ENCODE results near the gene RNU7-1. TPM values are rescaled to one million over a fixed set of nuclear protein-coding genes. Genes with fewer than 3 reads are reported as not detected.

RNU7-1 gene
- total RNA-seq, 1 donor from 2014 or later, result not detected

DNA sequence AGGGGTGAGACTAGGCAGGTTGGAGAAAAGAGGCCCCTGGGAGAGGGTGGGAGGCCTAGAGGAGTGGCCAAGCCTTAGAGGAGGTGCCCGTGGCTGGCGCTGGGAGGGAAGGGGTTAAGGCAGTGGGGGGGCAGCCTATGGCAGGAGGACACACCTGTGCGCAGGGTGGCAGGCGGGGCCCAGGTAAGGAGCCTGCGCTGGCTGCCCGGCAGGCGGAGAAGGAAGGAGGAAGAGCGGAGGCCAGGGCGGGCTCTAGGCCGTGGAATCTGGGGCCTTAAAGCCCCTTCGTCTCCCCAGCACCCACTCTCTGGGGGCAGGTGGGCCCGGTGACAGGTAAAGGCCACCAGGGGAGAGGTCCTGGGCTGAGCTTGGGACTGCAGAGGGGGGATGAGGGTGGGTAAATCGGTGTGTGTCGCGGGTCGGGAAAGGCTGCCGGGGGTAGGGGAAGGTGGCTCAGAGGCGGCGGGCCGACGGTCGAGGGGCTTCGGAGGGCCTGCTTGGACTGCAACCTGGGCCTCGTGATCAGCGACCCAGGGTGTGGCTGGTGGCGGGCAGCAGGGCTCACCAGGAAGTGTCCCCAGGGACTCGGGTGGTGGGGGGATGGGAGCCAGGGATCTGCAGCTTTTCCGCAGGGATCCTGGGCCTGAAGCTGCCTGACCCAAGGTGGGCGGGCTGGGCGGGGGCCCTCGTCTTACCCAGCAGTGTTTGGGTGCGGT lies 19.6 kb downstream of the RNU7-1 start:
- H3K4me3 ChIP-seq (ENCODE audit: low read depth, low read length), result peak overlapping the region; percentile 11

DNA sequence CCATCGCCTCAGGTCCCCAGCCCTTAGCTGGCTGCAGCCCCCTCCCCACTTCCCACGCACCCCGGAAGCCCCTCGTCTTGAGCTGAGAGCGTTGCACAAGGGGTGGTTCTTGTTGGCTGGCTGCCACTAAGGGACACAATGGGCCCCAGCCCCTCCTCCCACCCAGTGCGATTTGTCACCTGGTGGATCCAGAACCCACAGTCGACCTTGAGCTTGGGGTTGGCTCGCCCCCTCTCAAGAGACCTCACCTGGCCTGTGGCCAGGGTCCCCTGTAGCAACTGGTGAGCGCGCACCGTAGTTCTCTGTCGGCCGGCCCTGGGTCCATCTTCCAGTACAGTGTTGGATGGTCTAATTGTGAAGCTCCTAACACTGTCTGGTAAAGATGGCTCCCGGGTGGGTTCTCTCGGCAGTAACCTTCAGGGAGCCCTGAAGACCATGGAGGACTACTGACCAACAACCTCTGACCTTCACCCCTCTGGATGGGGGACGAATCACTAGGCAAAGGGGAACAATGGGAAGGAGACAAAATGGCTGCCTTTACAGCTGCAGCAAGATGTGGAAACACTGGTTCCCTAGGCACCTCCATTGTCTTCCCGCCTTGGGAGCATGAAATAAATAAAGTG lies 20.3 kb downstream of the RNU7-1 start:
- TF ChIP-seq, protein P1, sequence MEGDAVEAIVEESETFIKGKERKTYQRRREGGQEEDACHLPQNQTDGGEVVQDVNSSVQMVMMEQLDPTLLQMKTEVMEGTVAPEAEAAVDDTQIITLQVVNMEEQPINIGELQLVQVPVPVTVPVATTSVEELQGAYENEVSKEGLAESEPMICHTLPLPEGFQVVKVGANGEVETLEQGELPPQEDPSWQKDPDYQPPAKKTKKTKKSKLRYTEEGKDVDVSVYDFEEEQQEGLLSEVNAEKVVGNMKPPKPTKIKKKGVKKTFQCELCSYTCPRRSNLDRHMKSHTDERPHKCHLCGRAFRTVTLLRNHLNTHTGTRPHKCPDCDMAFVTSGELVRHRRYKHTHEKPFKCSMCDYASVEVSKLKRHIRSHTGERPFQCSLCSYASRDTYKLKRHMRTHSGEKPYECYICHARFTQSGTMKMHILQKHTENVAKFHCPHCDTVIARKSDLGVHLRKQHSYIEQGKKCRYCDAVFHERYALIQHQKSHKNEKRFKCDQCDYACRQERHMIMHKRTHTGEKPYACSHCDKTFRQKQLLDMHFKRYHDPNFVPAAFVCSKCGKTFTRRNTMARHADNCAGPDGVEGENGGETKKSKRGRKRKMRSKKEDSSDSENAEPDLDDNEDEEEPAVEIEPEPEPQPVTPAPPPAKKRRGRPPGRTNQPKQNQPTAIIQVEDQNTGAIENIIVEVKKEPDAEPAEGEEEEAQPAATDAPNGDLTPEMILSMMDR (conservative IDR thresholded peaks at IDR 0.05; ENCODE audit: low read depth, low read length), result no peak
- DNase-seq (ENCODE audit: low read depth), result no peak
- no peak overlapping the region for H3K4me3 ChIP-seq (ENCODE audit: low read depth, low read length)

More for the DNA sequence above, 19.6 kb downstream of the RNU7-1 start:
- DNase-seq (ENCODE audit: low read depth), result no peak
- TF ChIP-seq, protein P1 (conservative IDR thresholded peaks at IDR 0.05; ENCODE audit: low read depth, low read length), result no peak

DNA sequence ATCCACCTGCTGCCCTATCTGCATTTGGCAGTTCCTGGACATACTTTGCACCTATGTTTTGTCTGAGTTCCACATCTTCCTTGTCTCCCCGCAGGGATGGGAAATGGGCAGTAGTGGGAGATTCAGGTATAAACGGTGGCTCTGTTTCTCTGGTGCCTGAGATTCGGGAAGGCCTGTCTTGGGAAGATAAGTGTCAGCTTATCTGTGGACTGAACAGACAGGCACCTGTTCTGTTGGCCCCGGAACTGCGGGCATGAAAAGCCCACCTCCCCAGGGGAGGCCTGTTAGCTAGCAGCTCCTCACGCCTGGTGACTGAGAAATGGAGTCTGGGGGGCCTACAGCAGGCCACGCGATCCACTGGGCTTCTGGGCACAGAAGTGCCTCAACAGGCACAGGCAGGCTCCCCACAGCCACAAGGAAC lies 21.0 kb downstream of the RNU7-1 start:
- H3K4me3 ChIP-seq (ENCODE audit: low read depth, low read length), result no peak overlapping the region
- DNase-seq (ENCODE audit: low read depth), result no peak
- TF ChIP-seq, protein P1 (conservative IDR thresholded peaks at IDR 0.05; ENCODE audit: low read depth, low read length), result no peak

DNA sequence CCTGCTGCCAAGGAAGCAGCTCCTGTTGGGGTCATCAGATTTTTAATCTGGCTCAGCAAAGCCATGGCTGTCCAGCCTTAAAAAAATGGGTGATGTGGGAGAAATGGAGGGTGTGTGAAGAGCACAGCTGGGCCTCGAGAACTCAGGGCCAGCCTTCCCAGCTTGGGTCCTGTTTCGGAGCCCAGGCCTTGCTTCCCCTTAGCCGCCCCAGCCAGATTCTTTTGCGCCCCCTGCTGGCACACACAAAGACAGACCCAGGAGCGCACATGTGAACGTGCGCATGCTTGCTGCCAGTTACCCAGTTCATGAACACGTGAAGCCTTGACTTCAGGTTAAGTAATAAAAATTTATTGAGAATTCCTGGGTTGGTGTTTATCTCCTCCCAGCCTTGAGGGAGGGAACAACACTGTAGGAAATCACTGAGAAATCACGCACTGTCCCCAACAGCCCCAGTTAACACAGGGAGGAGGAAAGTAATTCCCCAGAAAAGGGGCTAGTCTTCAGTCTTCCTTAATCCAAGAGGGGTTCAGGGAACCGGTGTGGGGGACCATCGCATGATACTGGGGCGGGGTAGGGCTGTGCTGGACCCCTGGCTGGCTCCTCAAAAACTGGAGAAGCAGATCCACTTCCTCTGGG lies 21.5 kb downstream of the RNU7-1 start:
- TF ChIP-seq, protein P1 (conservative IDR thresholded peaks at IDR 0.05; ENCODE audit: low read depth, low read length), result peak; percentile 90
- H3K4me3 ChIP-seq (ENCODE audit: low read depth, low read length), result no peak overlapping the region
- no peak for DNase-seq (ENCODE audit: low read depth)

DNA sequence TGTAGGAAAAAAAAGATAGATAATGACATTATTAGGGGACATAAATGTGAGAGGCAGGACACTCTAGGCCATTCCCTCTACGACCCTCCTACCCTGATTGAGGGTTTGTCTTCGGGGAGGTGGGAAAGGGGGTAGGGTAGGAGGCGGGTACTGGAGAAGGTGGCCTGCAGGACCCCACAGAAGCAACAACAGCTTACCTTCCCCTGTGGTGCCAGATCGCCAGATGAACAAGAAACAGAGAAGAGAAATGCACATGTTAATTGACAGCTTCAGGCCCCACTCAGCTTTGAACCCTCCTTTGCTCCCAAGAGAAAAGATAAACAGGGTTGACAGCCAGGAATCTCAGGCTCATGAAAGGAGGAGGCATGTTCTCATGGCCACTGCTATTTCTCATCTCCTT lies 22.1 kb downstream of the RNU7-1 start:
- no peak overlapping the region for H3K4me3 ChIP-seq (ENCODE audit: low read depth, low read length)
- DNase-seq (ENCODE audit: low read depth), result no peak
- TF ChIP-seq, protein P1 (conservative IDR thresholded peaks at IDR 0.05; ENCODE audit: low read depth, low read length), result no peak

DNA sequence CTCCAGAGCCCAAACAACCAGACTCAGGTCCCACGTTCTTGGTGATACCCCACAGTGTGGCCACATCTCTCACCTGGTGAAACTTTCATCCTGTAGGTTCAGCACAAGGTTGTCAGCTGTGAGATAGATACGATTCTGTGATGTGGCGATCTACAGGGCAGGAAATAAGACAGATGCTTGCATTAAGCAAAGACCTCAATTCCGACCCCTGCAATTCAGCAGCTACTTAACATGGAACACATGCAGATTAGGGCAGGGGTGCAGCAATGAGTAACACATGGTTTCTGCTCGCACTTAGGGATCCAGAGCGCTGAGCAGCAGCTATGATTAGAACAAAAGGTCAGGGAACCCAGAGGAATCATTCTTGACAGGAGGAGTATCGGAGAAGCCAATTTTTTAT lies 22.7 kb downstream of the RNU7-1 start:
- TF ChIP-seq, protein P1 (conservative IDR thresholded peaks at IDR 0.05; ENCODE audit: low read depth, low read length), result no peak
- no peak overlapping the region for H3K4me3 ChIP-seq (ENCODE audit: low read depth, low read length)
- no peak for DNase-seq (ENCODE audit: low read depth)

All from epithelial cell of proximal tubule (primary cell).